ENCODE data around the gene IFT172.

DNA sequence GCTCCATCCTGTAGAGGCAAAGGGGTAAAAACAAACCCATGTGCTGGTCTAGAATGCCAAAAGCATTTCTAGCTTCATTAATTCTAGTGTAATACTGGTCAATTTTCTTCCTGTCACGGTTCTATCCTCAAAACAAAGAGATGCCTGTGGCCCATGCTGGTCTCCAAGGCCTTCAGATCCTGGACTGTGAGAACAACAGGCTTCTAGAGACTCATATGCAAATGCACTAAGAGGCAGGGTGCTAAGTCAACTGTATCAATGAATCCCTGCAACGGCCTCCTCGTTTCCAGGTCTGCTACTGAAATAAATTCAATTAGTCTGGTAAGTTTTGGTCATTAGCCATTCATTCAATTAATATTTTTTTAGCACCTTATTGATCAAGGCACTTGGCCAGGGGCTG lies 4.0 kb downstream of the IFT172 start:
- TF ChIP-seq, protein P1, sequence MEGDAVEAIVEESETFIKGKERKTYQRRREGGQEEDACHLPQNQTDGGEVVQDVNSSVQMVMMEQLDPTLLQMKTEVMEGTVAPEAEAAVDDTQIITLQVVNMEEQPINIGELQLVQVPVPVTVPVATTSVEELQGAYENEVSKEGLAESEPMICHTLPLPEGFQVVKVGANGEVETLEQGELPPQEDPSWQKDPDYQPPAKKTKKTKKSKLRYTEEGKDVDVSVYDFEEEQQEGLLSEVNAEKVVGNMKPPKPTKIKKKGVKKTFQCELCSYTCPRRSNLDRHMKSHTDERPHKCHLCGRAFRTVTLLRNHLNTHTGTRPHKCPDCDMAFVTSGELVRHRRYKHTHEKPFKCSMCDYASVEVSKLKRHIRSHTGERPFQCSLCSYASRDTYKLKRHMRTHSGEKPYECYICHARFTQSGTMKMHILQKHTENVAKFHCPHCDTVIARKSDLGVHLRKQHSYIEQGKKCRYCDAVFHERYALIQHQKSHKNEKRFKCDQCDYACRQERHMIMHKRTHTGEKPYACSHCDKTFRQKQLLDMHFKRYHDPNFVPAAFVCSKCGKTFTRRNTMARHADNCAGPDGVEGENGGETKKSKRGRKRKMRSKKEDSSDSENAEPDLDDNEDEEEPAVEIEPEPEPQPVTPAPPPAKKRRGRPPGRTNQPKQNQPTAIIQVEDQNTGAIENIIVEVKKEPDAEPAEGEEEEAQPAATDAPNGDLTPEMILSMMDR (conservative IDR thresholded peaks at IDR 0.05; ENCODE audit: low read depth, low read length), result no peak
- TF ChIP-seq RFX5 (IDR thresholded peaks at IDR 0.05; ENCODE audit: low read depth, low read length), result no peak
- TF ChIP-seq POLR2A (IDR thresholded peaks at IDR 0.05; ENCODE audit: low read depth, low read length), result no peak
- TF ChIP-seq CEBPB (IDR thresholded peaks at IDR 0.05; ENCODE audit: low read depth, low read length), result no peak
- TF ChIP-seq RAD21 (IDR thresholded peaks at IDR 0.05; ENCODE audit: low read length), result no peak
- no peak for TF ChIP-seq SMC3 (IDR thresholded peaks at IDR 0.05; ENCODE audit: low read depth, low read length)
- TF ChIP-seq MXI1 (IDR thresholded peaks at IDR 0.05; ENCODE audit: borderline replicate concordance, low read depth, low read length), result no peak
- no peak for TF ChIP-seq FOS (IDR thresholded peaks at IDR 0.05; ENCODE audit: low read depth, low read length)
- TF ChIP-seq, protein P2, sequence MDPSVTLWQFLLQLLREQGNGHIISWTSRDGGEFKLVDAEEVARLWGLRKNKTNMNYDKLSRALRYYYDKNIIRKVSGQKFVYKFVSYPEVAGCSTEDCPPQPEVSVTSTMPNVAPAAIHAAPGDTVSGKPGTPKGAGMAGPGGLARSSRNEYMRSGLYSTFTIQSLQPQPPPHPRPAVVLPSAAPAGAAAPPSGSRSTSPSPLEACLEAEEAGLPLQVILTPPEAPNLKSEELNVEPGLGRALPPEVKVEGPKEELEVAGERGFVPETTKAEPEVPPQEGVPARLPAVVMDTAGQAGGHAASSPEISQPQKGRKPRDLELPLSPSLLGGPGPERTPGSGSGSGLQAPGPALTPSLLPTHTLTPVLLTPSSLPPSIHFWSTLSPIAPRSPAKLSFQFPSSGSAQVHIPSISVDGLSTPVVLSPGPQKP (IDR thresholded peaks at IDR 0.05; ENCODE audit: borderline replicate concordance, low read depth, low read length), result no peak
- no peak for TF ChIP-seq CHD1 (IDR thresholded peaks at IDR 0.05; ENCODE audit: low read depth, low read length)
- TF ChIP-seq MAFK (IDR thresholded peaks at IDR 0.05; ENCODE audit: low read depth, low read length), result no peak
- TF ChIP-seq, protein P3, sequence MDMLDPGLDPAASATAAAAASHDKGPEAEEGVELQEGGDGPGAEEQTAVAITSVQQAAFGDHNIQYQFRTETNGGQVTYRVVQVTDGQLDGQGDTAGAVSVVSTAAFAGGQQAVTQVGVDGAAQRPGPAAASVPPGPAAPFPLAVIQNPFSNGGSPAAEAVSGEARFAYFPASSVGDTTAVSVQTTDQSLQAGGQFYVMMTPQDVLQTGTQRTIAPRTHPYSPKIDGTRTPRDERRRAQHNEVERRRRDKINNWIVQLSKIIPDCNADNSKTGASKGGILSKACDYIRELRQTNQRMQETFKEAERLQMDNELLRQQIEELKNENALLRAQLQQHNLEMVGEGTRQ (IDR thresholded peaks at IDR 0.05; ENCODE audit: low read depth, low read length), result no peak
- TF ChIP-seq RCOR1 (IDR thresholded peaks at IDR 0.05; ENCODE audit: insufficient replicate concordance, low read length), result no peak
